ENCODE measurements around the gene SMIM20. TPM values are rescaled to one million over a fixed set of nuclear protein-coding genes. Genes with fewer than 3 reads are reported as not detected.

Gene SMIM20
- total and polyA plus RNA-seq, 2 experiments from 2014 or later: 56.6 to 82.9 TPM

DNA sequence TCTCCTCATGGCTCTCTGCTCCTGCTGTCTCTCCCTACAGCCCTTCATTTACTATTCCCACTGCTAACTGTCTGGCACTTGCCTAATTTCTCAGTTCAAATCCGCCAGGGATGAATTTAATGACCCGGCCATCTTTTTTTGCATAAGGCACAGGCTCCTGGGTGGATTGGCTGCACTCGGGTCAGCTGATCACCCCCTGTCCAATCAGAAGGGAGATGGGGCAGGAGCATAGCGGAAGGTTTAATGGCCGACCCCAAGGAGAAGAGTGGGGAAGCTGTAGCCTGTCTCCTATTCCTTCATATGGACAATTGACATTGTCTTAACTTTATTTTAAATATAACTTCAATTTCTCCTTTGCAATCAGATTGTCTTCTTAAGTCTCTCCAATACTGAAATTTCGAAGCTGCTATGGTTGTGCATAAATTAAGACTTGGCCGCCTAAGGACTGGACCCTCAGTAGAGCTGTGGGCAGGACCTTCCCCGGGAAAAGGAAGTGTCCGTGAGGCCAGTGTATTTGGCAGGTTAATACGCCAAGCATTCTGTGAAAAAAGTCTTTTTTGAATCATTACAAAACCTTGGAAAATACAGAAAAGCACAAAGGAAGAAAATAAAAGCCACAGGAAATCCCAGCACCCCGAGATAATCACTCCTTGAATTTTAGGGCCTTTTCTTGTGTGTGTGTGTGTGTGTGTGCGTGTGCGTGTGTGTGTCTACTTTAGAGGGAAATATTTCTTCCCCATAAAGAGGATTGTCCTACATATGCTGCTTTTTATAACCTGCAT lies 55.5 kb downstream of the SMIM20 start:
- H3K4me1 Mint-ChIP-seq: peaks cover 20% of the 10 kb centered on the region
- Histone ChIP-seq H3K27me3 (ENCODE audit: insufficient read depth) (no peaks in the 10 kb centered on the region), H3K27ac (ENCODE audit: low read depth) (no peak overlapping the region), H3K79me2 (replicated peaks; ENCODE audit: insufficient read depth) (no peaks in the 10 kb centered on the region), H3K4me1 (ENCODE audit: insufficient read depth) (peaks cover 13% of the 10 kb centered on the region), H2AFZ (peak overlapping the region; percentile 80; the same call in 1 of the 2 replicates), H3F3A (replicated peaks; ENCODE audit: low read depth) (no peaks in the 10 kb centered on the region), H3K4me3 (no peak overlapping the region), H4K20me1 (replicated peaks; ENCODE audit: insufficient read depth) (no peaks in the 10 kb centered on the region), H3K36me3 (ENCODE audit: insufficient read depth) (no peaks in the 10 kb centered on the region), H3K9me2 (ENCODE audit: insufficient read depth) (no peaks in the 10 kb centered on the region), H3K4me2 (no peak overlapping the region)
- peaks cover 10% of the 10 kb centered on the region for H3K27me3 Mint-ChIP-seq (ENCODE audit: insufficient read depth, low read depth, poor library complexity)
- H3K27ac Mint-ChIP-seq: no peak overlapping the region
- no peak for DNase-seq (ENCODE audit: low spot score)
- no peaks in the 10 kb centered on the region for H3K36me3 Mint-ChIP-seq (ENCODE audit: low read depth)
- H3K9me3 Mint-ChIP-seq: no peaks in the 10 kb centered on the region
- H3K4me3 Mint-ChIP-seq: no peak overlapping the region
- TF ChIP-seq ZNF462 (CRISPR knock-in tag; IDR thresholded peaks at IDR 0.05): no peak
- no peak for TF ChIP-seq ZNF331 (CRISPR knock-in tag; IDR thresholded peaks at IDR 0.05; ENCODE audit: low read depth)
- TF ChIP-seq JUNB (IDR thresholded peaks at IDR 0.05; ENCODE audit: unreplicated experiment): no peak
- TF ChIP-seq REST (IDR thresholded peaks at IDR 0.05; ENCODE audit: unreplicated experiment): no peak
- no peak for TF ChIP-seq EZH2phosphoT487 (IDR thresholded peaks at IDR 0.05; ENCODE audit: unreplicated experiment)
- ATAC-seq: no peak

Measured in GM23338 (cell line).